GM12865 (cell line): ENCODE results near the gene SIRPB1.

Experiments
- DNase-seq: peaks from one replicate; pipeline ENCODE4 v3.0.0; 2010; ENCODE audit warnings: low read depth
- H3K4me3 ChIP-seq: 2 replicates; pipeline ENCODE4 v1.5.1; 2011; ENCODE audit warnings: mild to moderate bottlenecking, low read depth, low read length, control low read depth
- CTCF ChIP-seq: IDR thresholded peaks from 2 replicates; pipeline ENCODE4 v1.5.1; 2011; ENCODE audit warnings: low read length, control low read depth, low read depth, inconsistent platforms; ENCODE audit not compliant: insufficient read depth; ENCODE audit errors: missing control alignments

SIRPB1 gene

GRCh38 chr20:1637226-1637625, 17.4 kb upstream of the SIRPB1 start:
- TF ChIP-seq CTCF: no peak
- DNase-seq: no peak
- no peak overlapping the region for H3K4me3 ChIP-seq

GRCh38 chr20:1636621-1637020, 16.8 kb upstream of the SIRPB1 start:
- no peak for DNase-seq
- TF ChIP-seq CTCF: no peak
- H3K4me3 ChIP-seq: no peak overlapping the region

GRCh38 chr20:1635291-1635979, 15.6 kb upstream of the SIRPB1 start:
- DNase-seq: no peak

GRCh38 chr20:1633535-1633934, 13.7 kb upstream of the SIRPB1 start:
- no peak overlapping the region for H3K4me3 ChIP-seq
- DNase-seq: no peak
- no peak for TF ChIP-seq CTCF

More at GRCh38 chr20:1635291-1635979, 15.6 kb upstream of the SIRPB1 start:
- no peak for TF ChIP-seq CTCF
- no peak overlapping the region for H3K4me3 ChIP-seq

GRCh38 chr20:1632178-1632577, 12.4 kb upstream of the SIRPB1 start:
- no peak overlapping the region for H3K4me3 ChIP-seq
- DNase-seq: peak; percentile 52
- TF ChIP-seq CTCF: no peak

- no peak overlapping the region for H3K4me3 ChIP-seq
- no peak for TF ChIP-seq CTCF
- DNase-seq: no peak
These were observed 11.7 kb upstream of the SIRPB1 start for GRCh38 chr20:1631309-1632151.

- no peak for DNase-seq
- H3K4me3 ChIP-seq: no peak overlapping the region
- no peak for TF ChIP-seq CTCF
These were observed 10.4 kb upstream of the SIRPB1 start for GRCh38 chr20:1630186-1630585.
